HG03354 (cell line): ENCODE measurements around the gene LRRC27.
"Not testable (repeated sequence)": the region's sequence is repeated elsewhere in the genome, so short reads cannot be mapped to it uniquely, and the experiment has no call there.

ENCODE experiments used
- ATAC-seq: cut with Tn5 transposase; IDR thresholded peaks from one replicate; pipeline ENCODE4 v1.9.1; 2021; ENCODE audit warnings: mild to moderate bottlenecking; ENCODE audit not compliant: unreplicated experiment, poor library complexity, severe bottlenecking

Gene LRRC27

DNA sequence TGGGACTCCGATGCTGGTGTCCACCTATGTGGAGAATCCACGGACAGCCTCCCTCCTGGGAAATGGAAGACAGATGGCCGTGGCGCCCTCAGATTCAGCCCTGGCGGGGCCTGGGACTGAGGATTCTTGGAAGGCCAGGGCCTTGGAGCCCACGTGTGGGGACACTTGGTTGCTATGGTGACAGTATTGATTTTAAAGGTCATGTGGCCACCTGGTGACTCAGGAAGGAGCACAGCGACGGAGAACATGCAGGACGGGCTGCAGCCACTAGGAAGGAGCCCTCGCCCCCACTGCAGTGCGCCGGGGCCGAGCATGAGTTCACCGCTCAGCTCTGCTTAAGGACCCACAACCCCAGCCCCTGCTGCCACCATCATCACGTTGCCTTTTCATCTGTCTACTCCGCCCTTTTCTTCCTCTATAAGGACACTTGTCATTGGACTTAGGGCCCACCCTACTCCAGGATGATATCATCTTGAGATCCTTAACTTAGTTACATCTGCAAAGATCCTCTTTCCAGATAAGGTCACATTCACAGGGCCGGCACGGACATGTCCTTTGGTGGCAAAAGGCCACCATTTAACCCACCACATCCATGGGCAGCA, 20.6 kb upstream of the LRRC27 start:
- ATAC-seq: no peak

DNA sequence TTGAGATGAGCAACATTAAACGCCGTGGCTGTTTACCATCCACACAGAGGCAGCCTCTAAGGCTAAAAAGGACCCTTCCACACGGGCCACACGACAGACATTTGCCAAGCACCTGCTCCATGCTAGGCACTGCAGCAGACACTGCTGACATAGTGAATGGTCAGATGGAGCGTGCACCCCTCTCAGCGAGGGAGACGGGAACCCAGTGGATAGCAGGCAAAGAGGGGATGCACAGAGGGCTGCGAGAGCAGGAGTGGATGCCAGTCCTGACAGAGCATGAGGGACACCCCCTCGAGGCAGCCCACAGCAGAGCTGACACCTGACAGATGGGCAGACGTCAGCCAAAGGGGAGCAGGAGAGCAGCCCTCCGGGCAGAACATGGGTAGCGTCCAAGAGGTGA, 18.7 kb upstream of the LRRC27 start:
- ATAC-seq: no peak

DNA sequence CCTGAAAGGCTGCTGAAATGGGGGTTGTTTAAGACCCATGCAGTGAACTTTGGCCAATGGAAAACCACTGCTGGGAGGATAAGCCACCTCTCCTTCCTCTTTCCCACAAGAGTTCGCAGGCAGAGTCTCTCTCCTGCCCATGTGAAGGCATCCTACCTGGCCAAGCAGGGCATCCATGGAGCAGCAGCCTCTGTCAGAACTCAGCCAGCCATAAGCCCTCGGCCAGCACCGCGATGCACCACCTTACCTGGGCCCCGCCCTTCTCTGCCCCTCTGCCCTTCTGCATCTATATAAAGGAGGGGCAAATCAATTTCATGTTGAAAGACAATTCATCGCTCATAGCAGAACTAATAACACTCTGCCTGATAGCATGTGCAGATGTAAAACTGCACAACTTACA, 18.1 kb upstream of the LRRC27 start:
- ATAC-seq: no peak

DNA sequence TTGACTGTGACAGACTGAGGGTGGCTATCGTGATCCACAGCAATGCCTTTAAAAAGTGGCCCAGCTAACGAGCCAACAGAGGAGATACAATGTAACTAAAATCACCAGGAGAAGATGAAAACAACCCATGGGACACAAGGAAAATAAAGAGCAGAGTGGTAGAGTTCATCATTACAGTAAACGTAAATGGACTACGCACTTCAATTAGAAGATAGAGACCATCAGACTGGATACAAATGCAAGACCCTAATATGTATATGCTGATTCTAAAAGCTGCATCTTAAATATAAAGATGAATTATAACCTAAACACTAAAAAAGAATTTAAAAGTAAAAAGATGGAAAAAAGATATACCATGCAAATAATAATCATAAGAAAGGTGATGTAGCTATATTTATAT, 17.7 kb upstream of the LRRC27 start:
- no peak for ATAC-seq

DNA sequence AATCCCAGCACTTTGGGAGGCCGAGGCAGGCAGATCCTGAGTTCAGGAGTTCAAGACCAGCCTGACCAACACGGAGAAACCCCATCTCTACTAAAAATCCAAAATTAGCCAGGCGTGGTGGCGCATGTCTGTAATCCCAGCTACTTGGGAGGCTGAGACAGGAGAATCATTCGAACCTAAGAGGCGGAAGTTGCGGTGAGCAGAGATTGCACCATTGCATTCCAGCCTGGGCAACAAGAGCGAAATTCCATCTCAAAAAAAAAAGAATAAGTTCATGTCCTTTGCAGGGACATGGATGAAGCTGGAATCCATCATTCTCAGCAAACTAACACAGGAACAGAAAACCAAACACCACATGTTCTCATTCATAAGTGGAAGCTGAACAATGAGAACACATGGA, 17.1 kb upstream of the LRRC27 start:
- ATAC-seq: not testable (repeated sequence)

DNA sequence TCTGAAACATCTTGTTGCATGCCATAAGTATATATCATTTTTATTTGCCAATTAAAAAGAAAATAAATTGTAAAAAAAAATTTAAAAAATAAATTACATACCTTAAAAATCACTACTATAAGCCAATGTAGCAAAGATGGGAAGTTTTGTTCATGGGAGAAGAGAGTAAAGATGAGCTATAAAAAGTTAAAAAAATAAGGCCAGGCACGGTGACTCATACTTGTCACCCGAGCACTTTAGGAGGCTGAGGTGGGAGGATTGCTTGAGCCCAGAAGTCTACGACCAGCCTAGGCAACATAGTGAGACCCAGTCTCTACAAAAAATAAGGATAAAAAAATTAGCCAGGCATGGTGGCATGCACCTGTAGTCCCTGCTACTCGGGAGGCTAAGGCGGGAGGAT, 15.9 kb upstream of the LRRC27 start:
- ATAC-seq: no peak

DNA sequence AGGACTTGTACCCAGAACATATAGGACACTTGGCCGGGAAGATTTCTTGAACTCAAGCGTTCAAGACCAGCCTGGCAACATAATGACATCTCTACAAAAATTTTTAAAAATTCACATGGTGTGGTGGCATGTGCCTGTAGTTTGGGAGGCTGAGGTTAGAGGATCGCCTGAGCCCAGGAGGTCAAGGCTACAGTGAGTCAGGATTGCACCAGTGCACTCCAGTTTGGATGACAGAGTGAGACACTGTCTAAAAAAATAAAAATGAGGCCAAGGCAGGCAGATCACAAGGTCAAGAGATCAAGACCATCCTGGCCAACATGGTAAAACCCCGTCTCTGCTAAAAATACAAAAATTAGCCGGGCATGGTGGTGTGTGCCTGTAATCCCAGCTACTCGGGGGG, 14.5 kb upstream of the LRRC27 start:
- not testable (repeated sequence) for ATAC-seq

DNA sequence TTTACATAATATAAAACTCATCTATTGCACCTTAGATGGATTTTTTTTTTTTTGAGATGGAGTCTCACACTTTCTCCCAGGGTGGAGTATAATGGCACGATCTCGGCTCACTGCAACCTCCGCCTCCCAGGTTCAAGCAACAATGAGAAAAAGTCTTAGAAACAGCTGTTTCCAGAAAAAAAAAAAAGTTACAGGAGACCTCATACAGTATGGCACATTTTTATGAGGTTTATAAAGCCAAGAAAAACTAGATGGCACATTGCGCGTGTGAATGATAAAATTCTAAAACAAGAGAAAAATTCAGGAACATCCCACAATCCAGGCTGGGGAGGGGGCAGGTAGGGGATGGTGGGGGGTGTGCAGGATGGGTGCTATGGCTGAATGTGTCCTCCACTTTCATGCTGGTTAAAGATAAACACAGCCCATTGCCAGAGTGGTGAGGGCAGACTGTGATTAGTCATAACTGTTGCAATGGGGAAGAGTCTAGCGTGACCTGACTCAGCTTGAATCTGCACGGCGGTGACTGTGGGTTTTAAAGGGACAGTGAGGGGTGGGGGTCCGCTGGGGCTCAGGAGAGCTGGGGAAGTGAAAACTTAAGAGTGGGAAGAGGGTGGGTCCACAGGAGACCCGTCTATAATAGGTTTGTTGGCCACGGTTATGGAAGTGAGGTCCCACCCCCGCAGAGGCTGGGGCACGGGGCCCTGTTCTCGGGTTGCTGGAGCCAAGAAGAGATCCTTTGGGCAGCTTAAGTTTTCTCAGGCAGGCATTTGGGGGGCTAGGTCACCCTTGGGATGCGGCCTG, 11.9 kb upstream of the LRRC27 start:
- peak; percentile 100 for ATAC-seq

DNA sequence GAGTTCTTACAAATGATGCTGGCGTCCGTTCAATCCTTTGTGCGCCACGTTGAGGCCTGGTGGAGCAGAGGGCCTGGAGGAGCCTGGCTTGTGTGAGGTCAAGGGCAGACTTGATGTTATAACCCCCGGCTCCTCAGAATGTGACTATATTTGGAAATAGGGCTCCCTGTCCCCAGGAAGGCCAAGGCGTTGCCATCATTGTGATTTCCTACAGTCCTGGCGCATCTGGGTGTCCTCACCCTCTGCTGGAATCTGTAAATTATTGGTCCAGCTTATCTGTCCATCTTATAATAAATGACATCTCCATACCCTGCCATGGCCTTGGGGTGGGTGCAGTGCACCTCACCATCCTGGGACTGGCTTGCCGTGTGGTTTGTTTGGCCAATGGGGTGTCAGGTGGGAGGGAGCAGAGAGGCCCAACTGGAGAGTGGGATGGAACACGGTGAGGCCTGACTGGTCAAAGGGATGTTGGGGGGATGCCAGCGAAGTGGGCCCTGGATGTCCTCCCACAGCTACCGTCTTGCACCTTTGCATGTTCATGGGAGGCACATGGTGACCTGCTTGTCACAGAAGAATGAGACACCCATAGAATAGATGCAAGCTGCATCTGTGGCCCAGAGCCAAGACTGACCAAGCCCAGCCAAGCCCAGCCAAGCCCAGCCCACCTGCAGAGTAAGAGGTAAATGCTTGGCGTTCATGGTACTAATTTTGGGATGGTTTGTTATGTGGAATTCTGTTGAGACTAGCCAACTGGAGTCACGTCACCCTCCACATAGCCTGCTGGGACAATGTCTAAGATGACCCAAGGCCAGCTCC, 11.1 kb upstream of the LRRC27 start:
- ATAC-seq: peak; percentile 8

DNA sequence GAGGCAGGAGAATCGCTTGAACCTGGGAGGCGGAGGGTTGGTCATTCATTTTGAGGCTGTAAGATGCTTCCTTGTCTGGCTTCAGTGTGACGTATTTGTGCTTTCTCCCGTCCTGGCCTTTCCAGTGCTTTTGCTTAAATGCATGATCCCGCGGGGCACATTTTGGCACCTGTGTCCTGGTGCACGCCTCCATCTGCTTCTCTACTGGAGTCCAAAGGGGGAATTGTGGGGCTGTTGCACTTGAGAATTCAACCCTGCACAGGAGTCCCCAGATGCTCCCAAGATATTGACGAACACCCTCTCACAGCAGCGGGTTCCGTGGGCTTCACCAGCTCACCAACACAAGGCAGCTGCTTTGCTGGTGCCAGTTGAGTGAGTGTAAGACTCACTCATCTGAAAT, 10.3 kb upstream of the LRRC27 start:
- no peak for ATAC-seq

DNA sequence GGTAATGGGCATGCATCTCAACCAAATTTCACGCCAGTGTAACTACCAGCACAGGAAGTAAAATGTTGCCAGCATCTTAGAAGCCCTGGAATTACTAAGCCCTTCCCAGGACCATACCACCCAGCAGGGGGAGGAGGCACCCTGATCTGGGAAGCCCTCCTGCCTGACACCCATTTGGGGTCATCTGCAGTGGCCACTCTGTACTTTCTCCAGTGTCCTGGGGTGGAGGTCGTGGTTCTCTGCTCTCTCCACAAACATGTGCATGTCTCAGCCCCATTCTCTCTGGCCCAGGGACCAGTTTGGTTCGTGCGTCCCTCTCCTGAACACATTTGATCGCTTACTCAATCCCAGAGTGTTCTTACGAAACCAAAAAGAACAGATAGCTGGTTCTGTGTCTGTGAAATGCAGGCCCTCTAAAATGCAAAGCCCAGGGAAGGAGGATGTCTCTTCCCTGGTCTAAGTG, 9.4 kb upstream of the LRRC27 start:
- ATAC-seq: no peak

DNA sequence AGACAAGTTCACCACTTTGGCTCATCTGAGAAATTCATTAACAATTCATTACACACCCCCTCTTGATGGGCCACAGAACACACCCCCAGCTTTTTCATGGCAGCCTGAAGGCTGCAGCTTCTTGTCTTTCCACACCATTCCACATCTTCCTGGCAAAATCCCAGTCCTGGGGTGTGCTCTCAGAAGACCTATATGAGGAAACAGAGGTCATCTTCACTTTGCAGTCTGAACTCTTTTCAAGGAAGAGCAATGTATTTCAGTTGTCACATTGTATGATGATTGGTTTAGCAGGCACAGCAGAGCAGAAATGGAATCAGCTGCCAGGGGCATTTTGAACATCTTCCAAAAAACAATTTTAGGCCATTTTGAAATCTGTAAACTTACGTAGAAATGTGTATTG, 7.8 kb upstream of the LRRC27 start:
- no peak for ATAC-seq

DNA sequence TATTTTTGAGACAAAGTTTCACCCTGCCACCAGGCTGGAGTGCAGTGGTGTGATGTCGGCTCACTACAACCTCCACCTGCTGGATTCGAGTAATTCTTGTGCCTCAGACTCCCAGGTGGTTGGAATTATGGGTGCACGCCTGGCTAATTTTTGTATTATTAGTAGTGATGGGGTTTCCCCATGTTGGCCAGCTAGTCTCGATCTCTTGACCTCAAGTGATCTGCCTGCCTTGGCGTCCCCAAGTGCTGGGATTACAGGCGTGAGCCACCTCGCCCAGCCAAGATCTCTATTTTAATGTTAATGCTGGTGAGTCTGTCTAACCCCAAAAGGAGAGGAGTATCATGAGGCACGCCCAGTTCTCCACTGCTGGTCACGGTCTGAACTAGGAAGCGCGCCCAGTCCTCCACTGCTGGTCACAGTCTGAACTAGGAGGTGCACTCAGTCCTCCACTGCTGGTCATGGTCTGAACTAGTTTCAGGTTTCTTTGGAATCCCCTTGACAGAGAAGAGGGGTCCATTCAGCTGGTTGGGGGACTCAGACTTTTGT, 5.6 kb upstream of the LRRC27 start:
- no peak for ATAC-seq

DNA sequence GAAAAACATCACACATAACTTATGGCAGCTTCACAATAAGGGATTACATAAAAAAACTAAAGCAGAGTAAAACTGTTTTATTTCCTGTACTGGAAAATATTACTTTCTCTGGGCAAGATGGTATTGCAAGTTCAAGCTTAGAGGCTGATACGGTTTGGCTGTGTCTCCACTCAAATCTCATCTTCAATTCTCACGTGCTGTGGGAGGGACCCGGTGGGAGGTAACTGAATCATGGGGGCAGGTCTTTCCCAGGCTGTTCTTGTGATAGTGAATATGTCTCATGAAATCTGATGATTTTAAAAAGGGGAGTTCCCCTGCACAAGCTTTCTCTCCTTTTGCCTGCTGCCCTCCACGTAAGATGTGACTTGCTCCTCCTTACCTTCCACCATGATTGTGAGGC, 5.1 kb upstream of the LRRC27 start:
- ATAC-seq: no peak

DNA sequence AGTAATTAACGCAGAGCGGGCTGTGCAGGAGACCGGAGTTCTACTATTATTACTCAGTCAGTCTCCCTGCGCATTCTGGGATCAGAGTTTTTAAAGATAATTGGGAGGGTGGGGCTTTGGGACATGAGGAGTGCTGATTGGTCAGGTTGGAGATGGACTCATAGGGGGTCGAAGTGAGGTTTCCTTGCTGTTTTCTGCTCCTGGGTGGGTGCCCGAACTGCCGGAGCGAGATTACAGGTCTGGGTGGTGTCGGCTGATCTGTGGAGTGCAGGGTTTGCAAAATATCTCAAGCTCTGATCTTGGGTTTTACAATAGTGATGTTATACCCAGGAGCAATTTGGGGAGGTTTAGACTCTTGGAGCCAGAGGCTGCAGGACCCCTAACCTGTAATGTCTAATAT, 3.9 kb upstream of the LRRC27 start:
- no peak for ATAC-seq

DNA sequence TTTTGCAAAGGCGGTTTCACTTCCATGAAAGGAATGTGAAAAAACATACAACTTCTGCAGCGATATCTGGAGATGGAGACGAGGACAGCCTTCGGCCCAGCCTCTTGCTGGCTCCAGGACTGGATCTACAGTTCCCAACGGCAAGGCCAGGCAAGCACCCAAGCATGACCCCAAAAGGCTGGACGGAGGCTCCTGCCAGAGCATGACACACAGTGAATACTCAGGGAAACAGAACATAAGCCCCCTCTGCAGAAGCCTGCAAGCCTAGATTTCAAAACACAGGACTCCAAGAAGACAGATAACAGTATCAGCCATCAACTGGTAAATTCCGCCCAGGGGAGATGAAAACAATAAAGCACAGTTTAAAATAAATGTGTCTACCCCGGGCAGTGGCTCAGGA, 3.3 kb upstream of the LRRC27 start:
- no peak for ATAC-seq

DNA sequence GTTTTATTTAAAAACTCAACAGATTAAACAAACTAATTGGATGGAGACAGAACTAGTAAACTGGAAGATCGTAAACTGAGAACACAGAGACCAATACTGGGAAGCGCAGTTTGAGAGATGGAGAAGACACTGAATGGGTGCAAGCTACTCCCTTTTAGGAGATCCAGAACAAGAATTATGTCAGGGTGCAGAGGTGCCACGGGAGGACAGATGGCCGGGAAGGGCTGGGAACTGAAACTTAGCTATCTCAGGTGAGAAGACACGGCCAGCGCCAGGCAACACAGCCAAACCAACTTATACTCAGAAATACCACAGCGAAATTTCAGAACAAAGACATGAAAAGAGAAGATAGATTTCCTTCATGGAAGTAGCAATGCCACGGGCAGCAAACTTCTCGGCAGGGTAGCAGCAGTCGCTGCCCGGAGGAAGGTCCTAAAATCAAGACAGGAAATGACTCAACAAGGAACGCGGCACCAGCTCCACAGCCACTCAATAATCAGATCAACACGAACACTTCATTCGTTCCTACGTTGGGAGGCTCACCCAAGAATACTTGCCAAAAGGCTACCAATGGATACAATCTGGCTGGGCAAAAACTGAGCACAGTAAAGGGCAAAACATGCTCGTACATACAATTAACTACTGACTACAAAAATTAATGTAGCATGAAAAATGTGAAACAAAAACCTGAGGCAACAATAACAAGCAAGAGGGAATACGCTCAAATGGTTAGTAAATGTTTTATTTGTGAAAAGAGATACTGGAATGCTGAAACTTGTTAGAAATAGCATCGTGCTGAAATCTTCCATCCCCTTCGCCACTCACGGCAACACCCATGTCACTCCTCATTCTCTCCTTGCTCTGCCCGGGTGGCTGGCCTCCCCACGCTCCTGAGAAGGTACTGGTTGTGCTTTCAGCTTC, 2.2 kb upstream of the LRRC27 start:
- no peak for ATAC-seq

DNA sequence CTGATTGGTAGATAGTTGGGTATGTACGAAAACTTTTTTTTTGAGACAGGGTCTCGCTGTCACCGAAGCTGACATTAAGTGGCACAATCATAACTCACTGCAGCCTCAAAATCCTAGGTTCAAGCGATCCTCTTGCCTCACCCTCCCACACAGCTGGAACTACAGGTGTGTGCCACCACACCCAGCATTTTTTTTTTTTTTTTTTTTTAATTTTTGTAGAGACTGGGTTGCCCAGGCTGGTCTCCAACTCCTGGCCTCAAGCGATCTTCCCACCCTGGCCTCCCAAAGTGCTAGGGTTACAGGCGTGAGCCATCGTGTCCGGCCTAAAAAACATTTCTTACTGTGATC, 1.5 kb upstream of the LRRC27 start:
- no peak for ATAC-seq

DNA sequence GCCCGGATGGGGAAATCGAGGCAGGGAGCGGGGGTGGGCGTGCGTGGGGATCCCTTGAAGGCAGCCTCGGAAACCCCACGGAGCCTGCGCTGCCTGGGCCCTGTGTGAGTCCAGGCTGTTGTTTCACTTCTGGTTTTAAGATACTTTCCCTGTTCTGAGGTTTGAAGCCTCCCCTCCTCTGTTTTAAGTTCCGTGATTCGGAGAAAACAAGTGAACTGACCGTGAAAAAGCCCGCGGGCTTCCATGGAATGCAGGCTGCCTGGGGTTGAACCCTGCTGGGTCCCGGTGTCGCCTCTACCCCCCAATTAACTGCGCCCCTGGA, 401 bp downstream of the LRRC27 start:
- peak; percentile 58 for ATAC-seq

DNA sequence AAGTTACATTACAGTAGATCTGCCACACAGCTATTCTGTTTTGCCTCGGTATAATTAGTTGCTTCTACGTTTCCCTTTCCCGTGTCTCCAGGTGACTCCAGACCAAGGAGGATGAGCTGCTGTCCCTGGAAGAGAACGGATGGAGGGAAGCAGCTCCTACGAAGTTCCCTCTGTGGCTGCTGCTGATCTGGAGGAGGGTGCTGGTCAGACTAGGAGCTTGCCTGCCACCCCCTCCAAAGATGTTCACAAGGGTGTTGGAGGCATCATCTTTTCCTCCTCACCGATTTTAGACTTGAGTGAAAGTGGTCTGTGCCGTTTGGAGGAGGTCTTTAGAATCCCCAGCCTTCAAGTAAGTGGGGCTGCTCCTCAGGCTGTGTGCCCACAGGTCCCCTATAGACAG, 1.4 kb downstream of the LRRC27 start:
- no peak for ATAC-seq
